Stimulated activated CD4-positive, alpha-beta T cell treated with anti-CD3 and anti-CD28 coated beads, Interleukin-12 subunit alpha, Interleukin-12 subunit beta, amount 100 ng/mL, for 24 hours (primary cell): ENCODE data around the gene MYL10.

Experiments used
- DNase-seq, 2 experiments: peaks; one replicate each; pipeline ENCODE4 v3.0.0-alpha.2; 2020; ENCODE audit warnings: low read depth in 2 of 2

Gene MYL10

GRCh38 chr7:101596898-101597297 is 32.2 kb downstream of the MYL10 start:
- no peak for DNase-seq

DNA sequence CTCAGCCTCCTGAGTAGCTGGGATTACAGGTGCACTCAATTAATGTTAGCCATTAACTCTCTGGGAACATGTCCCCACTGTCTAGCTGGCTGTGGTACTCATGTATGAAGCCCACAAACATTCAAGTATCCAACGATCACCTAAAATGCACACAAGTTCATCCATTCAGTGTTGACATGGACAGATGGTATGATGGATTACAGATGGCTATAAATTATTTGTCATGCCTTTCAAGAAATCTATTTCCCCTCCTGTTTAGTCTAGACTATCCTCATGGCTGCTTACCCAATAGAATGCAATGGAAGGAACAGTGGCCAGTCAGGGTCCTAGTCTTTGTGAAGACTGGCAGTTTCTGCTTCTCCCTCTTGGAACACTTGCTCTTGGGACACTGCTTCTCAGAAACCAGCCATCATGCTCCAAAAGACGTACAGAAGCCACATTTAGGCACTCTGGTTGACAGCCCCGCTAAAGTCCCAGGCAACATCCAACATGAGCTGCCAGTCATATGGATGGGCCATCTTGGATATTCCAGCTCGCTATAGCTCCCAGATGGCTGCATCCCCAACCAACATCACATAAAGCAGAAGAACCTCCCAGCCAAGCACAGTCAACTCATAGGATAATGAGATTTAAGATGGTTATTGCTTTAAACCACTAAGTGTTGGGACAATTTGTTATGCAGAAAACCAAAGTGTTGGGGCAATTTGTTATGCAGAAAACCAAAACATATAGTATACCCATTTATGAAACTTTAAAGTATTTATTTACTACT is 33.1 kb downstream of the MYL10 start:
- no peak for DNase-seq

- DNase-seq: no peak
These were observed 33.9 kb downstream of the MYL10 start for GRCh38 chr7:101595246-101595645.

- DNase-seq: no peak
These were observed 34.3 kb downstream of the MYL10 start for GRCh38 chr7:101594790-101595189.

GRCh38 chr7:101593556-101593955 is 35.5 kb downstream of the MYL10 start:
- no peak for DNase-seq

- no peak for DNase-seq
These were observed 37.6 kb downstream of the MYL10 start for GRCh38 chr7:101591504-101591903.

GRCh38 chr7:101590663-101591435 is 38.2 kb downstream of the MYL10 start:
- no peak for DNase-seq

DNA sequence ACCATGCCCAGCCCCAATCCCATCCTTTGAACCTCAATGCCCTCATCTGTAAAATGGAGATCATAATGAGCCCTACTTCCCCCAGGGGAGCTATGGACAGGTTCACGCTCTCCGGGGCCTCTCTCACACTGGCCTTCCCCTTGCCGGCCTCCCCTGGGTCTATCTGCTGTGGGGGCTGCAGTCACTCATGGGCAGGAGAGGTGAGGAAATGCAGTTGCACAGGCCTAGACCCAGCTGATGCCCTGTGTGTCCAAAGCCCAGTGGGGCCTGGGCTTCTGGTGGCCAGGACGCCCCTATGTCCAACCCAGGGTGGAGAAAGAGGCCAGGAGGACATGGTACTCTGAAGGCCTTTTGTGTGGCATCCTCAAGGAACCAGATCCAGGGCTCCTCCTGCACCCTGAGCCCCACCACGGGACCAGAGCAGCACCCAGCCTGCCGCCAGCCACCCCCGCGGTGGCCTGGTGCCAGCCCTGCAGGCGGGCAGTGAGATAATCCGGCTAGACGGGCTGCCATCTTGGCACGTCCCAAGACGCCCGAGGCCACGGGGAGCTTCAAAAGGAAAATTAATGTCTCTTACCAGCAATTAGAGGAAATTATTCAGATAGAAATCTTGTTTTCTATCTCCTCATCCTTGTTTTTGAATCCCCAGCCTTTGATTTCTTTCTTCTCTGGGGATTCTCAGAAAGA is 39.0 kb downstream of the MYL10 start:
- DNase-seq: no peak

GRCh38 chr7:101589052-101589451 is 40.0 kb downstream of the MYL10 start:
- DNase-seq: no peak

- DNase-seq: no peak
These were observed 40.8 kb downstream of the MYL10 start for GRCh38 chr7:101588131-101588935.

DNA sequence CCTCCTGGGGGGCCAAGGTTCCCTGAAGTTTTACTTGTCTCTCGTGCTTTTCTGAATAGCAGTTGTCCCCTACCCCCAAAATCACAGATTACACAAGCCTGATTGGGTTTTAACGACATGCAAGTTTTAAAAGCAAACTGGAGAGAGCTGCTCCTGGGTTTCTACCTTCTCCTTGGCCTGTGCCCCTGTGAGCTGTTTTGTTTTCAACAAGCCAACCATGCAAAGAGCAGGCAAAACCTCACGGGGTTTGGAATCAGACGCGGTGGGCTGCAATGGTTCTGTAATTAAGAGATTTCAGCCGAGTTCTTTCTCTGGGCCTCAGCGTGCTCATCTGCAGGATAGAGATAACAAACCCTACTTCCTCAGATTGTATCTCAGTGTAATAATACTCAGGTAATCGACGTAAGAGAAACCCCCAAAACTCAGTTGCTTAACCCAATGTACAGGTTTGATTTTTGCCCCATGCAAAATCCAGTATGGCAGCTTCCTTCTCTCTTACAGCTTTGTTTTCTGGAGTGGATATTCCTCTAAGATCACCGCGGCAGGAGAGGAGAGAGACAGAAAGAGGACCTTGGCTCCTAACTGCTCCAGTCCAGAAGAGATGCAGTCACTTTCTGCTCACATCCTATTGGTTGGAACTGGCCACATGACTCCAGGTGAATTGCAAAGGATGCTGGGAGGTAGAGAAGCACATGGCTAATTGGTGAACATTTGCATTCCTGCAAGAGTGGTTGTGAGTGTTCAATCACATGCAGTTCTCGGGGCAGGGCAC is 42.0 kb downstream of the MYL10 start:
- DNase-seq: no peak

DNA sequence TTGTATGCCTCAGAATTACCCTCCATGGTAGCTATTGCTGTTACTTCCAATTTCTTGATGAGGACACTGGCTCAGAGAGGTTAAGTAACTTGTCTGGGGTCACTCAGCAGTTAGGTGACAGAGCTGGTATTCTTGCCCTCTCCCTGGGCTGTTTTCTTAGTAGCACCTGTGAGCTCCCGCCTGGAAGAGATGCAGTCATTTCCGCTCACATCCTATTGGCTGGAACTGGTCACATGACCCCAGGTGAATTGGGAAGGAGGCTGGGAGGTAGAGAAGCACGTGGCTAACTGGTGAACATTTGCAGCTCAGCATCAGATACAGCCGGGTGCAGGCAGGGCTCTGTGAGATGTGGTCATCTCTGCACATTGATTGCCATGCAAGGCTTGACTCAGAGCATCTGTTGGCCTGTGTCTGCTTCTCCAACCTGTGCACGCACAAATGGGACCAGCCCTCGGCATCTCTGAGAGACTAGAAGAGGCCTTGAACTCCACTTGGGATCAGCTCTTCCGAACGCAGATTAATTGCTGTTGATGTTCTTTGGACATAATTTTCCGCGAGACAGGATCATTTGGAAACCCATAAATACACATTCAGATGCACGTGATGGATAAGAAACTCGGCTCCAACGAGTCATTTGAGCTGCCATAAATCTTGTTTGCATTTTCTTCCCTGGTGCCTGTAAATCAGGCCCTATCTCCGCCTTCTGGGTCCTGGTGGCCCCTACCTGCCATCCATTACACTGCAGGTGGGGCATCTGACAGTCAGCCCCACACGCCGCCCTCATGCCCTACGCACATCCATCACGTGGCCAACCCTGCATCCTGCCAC is 42.8 kb downstream of the MYL10 start:
- no peak for DNase-seq

DNA sequence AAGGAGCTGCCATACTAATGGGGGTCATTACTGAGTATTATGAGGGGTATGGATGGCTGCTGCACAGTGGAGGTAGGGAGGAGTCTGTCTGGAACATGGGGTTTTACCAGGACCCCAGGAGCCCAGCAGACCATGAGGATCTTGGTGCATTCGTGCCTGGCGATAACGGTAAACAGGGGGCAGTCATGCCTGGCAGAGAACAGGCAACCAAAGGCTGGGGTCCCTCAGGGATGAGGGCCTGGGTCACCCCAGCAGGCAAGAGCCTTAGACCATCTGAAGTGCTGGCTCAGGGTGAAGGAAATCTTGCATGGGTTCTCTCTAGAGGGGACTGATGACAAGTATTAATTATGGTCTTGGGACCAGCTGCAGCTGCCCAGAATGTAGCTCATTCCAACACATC is 46.1 kb downstream of the MYL10 start:
- no peak for DNase-seq

- no peak for DNase-seq
These were observed 47.2 kb downstream of the MYL10 start for GRCh38 chr7:101581891-101582290.

- DNase-seq: no peak
These were observed 48.5 kb downstream of the MYL10 start for GRCh38 chr7:101580596-101580995.

- DNase-seq: no peak
These were observed 50.5 kb downstream of the MYL10 start for GRCh38 chr7:101578552-101578951.

- no peak for DNase-seq
These were observed 52.1 kb downstream of the MYL10 start for GRCh38 chr7:101576998-101577397.

DNA sequence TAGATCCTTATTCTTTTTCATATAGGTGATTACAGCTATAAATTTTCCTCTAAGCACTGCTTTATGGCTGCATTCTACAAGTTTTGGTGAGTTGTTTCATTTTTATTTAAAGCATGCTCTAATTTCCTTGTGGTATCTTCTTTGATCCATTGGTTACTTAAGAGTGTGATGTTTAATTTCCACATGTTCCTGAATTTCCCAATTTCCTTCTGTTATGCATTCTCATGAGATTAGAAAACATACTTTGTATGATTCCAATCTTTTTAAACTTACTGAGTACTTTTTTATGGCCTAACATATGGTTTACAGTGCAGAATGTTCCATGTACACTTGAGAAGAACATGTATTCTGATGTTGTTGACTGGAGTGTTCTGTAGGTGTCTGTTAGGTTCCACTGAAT is 53.4 kb downstream of the MYL10 start:
- DNase-seq: no peak

- no peak for DNase-seq
These were observed 53.9 kb downstream of the MYL10 start for GRCh38 chr7:101575168-101575567.

GRCh38 chr7:101572156-101572555 is 56.9 kb downstream of the MYL10 start:
- DNase-seq: no peak
